Stimulated activated CD8-positive, alpha-beta memory T cell treated with anti-CD3 and anti-CD28 coated beads, Interleukin-2, amount 100 ng/mL, for 1 hour (primary cell): Measurements from ENCODE around the gene TPPP2.

Experiments used
- DNase-seq, 2 donors: peaks; one replicate each; pipeline ENCODE4 v3.0.0-alpha.2; 2020; ENCODE audit warnings: low read depth in 2 of 2

TPPP2 gene

GRCh38 chr14:21057803-21058675 lies 28.0 kb downstream of the TPPP2 start, which contains the start of gene RNASE8:
RNASE8 (plus strand) TSS chr14:21057822; CDS start chr14:21057893, 71 bp downstream.
- no peak for DNase-seq

- DNase-seq = no peak
Observed at GRCh38 chr14:21058903-21059302, 28.9 kb downstream of the TPPP2 start.

DNA sequence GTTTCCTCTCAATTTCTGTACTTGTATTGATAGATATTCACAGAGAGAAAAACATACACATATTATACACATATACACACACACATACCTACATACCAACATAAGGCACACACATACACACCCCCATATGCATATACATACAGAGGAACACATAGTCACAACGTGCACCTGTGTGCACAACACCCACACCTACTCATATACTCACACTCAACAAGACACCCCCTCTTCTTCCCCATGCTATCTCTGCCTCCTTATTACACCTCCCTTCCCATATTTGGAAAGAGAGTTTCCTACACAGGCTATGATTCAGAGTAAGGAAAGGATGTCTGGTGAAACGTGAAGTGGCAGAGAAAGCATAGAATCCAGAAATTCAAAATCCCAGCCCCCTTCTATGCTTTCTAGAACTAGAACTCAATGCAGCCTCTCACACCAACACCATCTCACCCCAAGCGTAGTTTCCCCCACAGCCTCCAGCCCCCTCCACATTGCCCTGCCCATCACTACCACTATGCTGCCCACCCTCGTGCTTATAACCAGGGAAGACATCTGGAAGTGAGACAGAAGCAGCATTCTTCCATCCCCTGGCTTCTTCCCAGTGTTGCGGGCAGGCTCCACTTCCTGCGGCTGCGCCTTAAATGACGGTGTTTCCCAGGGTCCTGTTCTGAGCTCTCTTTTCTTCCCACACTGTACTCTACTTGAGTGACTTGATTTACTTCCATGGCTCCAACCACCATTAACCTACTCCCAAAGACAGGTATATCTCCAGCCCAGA lies 30.0 kb downstream of the TPPP2 start:
- no peak for DNase-seq

DNA sequence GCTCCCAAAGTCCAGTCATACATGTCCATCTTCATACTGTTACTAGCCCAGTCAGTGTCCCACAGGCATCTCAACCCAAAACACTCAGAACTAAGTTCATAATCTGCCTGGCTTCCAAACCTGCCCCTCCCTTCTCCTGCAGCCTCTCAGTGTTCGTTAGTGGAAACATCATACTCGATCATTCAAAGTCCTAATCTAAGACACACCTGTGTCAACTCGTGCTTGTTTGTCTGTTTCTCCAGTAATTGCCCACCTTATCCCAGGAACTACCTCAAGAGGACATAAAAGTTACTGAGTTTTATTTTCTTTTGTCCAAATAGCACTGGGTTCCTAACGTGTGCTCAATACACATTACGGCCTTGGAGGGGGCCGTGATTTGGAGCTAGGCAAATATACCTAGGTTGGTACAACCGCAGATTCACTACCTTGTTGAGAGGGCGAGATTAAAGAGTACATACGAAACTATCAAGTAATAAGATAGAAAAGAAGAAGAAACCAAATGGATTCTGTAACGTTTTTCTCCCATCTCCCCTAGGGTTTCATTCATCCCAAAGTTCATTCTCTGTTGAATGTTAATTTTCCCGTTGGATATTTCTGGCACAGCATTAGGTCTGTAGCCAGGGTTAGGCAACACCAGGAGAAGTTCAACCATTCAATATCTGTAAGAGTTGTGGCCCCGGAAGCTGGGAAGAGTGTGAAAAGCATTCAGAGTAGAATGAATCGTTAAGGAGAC lies 30.8 kb downstream of the TPPP2 start:
- DNase-seq = no peak

- no peak for DNase-seq
Observed at GRCh38 chr14:21061347-21061668, 31.3 kb downstream of the TPPP2 start.

DNA sequence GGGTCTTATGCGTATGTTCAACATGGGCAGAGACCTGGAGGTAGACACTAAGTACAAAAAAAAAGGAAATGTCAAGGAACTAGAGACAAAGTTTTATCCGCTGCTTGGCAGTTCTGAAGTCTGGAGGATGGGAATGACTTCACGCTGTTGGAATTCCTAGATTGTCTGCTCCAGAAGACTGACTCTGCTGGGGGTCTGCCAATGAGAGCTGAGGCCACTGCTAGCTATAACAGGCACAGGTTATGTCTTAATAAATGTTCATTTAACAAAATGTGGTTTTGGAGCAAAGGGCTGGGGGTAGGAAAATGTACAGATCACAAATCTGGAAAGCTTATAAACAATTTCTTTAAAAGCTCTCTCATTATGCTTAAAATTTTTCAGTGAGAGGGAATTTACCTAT lies 33.5 kb downstream of the TPPP2 start:
- no peak for DNase-seq

DNA sequence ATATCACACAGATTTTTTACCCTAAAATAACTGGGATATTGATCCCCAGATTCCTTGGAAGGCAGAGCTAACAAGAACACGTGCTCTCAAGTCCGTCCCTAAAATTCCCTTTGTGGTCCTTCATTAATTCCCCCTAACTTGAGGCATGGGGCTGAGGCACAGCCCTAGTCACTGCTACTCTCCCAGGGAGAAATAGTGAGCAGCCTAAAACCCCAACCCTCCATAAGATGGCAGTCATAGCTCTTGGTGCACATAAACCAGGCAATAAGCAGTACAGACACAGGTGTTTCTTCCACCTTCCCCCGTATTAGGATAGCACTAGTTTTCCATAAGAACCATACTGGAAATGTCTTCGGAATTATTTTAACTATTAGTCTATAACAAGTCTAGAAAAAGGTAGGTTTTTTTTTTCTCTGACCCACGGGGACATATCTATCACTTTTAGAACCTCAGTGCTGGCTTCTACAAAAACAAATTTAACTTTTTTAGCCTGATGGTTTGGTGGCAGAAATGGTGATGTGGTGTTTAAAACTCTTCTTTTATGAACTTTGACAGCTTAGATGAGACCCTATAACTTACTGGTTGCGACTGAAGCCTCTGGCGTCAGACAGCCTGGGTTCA lies 37.0 kb downstream of the TPPP2 start:
- DNase-seq = no peak

GRCh38 chr14:21068521-21069387 lies 38.7 kb downstream of the TPPP2 start:
- peak in 1 of 2 donors; percentile 23 for DNase-seq

GRCh38 chr14:21069388-21070082 lies 39.5 kb downstream of the TPPP2 start:
- DNase-seq = no peak

DNA sequence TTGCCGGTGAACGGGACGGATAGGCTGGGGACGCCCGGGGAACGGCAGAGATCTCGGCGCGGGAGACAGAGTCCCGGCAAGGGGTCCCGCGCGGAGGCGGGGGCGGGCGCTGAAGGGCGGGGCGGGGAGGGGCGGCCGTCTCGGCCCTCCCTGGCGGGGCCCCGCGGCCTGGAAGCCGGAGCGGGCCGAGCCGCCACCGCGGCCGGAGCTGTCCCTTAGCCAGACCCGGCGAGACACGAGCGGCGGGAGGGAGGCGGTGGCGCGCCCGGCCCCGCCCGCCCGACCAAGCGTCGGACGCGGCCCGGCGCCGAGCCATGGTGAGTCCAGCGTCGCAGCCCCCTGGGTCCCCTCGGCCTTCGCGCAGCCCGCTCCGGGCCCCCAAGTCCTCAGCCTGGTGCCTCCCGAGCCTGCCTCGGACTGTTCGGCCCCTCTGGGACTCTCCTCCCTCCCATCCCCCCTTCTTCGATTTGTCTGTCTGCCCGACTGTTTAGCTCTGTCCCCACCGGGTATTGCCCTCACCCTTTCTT lies 40.1 kb downstream of the TPPP2 start, which contains the start of gene ARHGEF40:
TSS of gene ARHGEF40 (plus strand) at position 222 of the 527 bp plus-strand sequence. CDS start at position 315, 93 bp downstream.
- DNase-seq = no peak

- no peak for DNase-seq
Observed at GRCh38 chr14:21070610-21071224, 40.7 kb downstream of the TPPP2 start.

GRCh38 chr14:21071225-21072030 lies 41.4 kb downstream of the TPPP2 start:
- DNase-seq = no peak

DNA sequence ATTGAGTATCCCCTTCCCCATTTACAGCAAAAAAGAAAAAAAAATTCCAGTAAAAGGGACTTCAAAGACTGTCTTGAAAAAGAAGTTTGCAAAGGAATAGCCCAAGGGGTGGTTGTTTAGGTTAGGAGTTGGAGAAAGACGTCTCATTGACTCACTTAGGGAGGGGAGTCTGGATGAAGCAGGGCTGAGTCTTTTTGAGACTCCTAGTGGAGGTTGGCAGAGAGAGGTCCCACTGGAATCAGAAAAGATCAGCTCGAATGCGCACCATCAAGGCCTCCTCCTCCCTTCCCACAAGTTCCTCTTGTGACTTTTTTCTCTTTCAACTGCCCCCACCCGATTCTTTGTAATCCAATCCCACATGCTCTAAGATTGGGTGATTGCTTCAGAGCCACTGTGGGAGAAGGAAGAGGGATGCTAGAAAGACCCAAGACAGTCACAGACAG lies 42.0 kb downstream of the TPPP2 start:
- no peak for DNase-seq

DNA sequence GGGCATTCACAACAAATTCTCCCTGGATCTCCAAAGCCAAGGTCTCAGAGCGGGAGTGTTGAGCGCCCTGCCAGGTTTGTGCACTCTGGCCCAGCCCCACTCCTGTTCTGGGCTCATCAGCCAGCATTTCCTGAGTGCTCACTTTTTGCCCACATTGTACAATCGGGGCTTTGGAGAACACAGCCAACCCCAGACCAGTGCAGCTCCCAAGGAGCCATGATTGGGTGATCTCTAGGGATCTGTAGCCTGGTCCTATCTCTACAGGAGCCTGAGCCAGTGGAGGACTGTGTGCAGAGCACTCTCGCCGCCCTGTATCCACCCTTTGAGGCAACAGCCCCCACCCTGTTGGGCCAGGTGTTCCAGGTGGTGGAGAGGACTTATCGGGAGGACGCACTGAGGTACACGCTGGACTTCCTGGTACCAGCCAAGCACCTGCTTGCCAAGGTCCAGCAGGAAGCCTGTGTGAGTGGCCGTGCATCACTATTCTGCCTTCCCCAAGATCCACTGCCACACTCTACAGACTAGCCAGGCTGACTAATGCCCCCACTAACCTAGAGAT lies 42.8 kb downstream of the TPPP2 start:
- DNase-seq = no peak

DNA sequence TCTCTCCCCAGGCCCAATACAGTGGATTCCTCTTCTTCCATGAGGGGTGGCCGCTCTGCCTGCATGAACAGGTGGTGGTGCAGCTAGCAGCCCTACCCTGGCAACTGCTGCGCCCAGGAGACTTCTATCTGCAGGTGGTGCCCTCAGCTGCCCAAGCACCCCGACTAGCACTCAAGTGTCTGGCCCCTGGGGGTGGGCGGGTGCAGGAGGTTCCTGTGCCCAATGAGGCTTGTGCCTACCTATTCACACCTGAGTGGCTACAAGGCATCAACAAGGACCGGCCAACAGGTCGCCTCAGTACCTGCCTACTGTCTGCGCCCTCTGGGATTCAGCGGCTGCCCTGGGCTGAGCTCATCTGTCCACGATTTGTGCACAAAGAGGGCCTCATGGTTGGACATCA lies 43.9 kb downstream of the TPPP2 start:
- DNase-seq = no peak

GRCh38 chr14:21074398-21075272 lies 44.6 kb downstream of the TPPP2 start:
- no peak for DNase-seq
